Measurements from ENCODE around the gene TLE2.
A peak's percentile ranks its signal among the peaks of the same experiment; 100 is the strongest.
"Not testable (repeated sequence)": the region's sequence is repeated elsewhere in the genome, so short reads cannot be mapped to it uniquely, and the experiment has no call there.

The TLE2 gene

GRCh38 chr19:3055741-3056416, 26.8 kb upstream of the TLE2 start:
- no peak for DNase-seq (ENCODE audit: low read depth)

GRCh38 chr19:3054972-3055740, 26.1 kb upstream of the TLE2 start:
- no peak for DNase-seq (ENCODE audit: low read depth)

GRCh38 chr19:3054265-3054971, 25.3 kb upstream of the TLE2 start:
- DNase-seq (ENCODE audit: low read depth): no peak

GRCh38 chr19:3053780-3054179, 24.7 kb upstream of the TLE2 start:
- DNase-seq (ENCODE audit: low read depth): no peak

GRCh38 chr19:3053218-3053621, 24.1 kb upstream of the TLE2 start:
- DNase-seq (ENCODE audit: low read depth): no peak

GRCh38 chr19:3050016-3050415, 20.9 kb upstream of the TLE2 start:
- not testable (repeated sequence) for DNase-seq (ENCODE audit: low read depth)

- DNase-seq (ENCODE audit: low read depth): no peak
Observed at GRCh38 chr19:3049089-3049488, 20.0 kb upstream of the TLE2 start.

GRCh38 chr19:3048190-3048533, 19.1 kb upstream of the TLE2 start:
- DNase-seq (ENCODE audit: low read depth): no peak

- DNase-seq (ENCODE audit: low read depth): peak; percentile 47
Observed at GRCh38 chr19:3047496-3048189, 18.6 kb upstream of the TLE2 start.

- DNase-seq (ENCODE audit: low read depth): no peak
Observed at GRCh38 chr19:3046698-3047495, 17.8 kb upstream of the TLE2 start.

GRCh38 chr19:3045885-3046697, 17.0 kb upstream of the TLE2 start:
- no peak for DNase-seq (ENCODE audit: low read depth)

- no peak for DNase-seq (ENCODE audit: low read depth)
Observed at GRCh38 chr19:3045191-3045590, 16.1 kb upstream of the TLE2 start.

- DNase-seq (ENCODE audit: low read depth): no peak
Observed at GRCh38 chr19:3042621-3043267, 13.7 kb upstream of the TLE2 start.

GRCh38 chr19:3041761-3042620, 12.9 kb upstream of the TLE2 start:
- no peak for DNase-seq (ENCODE audit: low read depth)

GRCh38 chr19:3041327-3041726, 12.2 kb upstream of the TLE2 start:
- DNase-seq (ENCODE audit: low read depth): no peak

- DNase-seq (ENCODE audit: low read depth): no peak
Observed at GRCh38 chr19:3039641-3040077, 10.6 kb upstream of the TLE2 start.

GRCh38 chr19:3039125-3039524, 10.0 kb upstream of the TLE2 start:
- DNase-seq (ENCODE audit: low read depth): no peak

- DNase-seq (ENCODE audit: low read depth): no peak
Observed at GRCh38 chr19:3038214-3038613, 9.1 kb upstream of the TLE2 start.

- DNase-seq (ENCODE audit: low read depth): not testable (repeated sequence)
Observed at GRCh38 chr19:3036977-3037544, 8.0 kb upstream of the TLE2 start.

All from GM04504 (cell line).